GM12878 (cell line): ENCODE data around the gene RNLS.

Experiments used
- MAX ChIP-seq: IDR thresholded peaks from 2 replicates; pipeline ENCODE4 v1.6.1; 2012; ENCODE audit warnings: low read depth, low read length, improper control_type of control experiment
- REST ChIP-seq: IDR thresholded peaks from 2 replicates; pipeline ENCODE4 v1.6.1; 2012; ENCODE audit warnings: mild to moderate bottlenecking, low read depth, low read length
- ZBED1 ChIP-seq: IDR thresholded peaks from 2 replicates; pipeline ENCODE4 v1.6.1; 2016; ENCODE audit warnings: borderline replicate concordance

- TF ChIP-seq MAX (no peak), ZBED1 (no peak), REST (no peak)
Observed at GRCh38 chr10:88433565-88434186, 149.4 kb downstream of the RNLS start.
